Erythroblast (primary cell): ENCODE data around the gene INTU.

Source experiments
- GATA1 ChIP-seq: IDR thresholded peaks from 2 replicates; pipeline ENCODE4 v1.6.1; 2011; ENCODE audit warnings: low read depth, mild to moderate bottlenecking, control low read depth, low read length, moderate library complexity
- POLR2A ChIP-seq: IDR thresholded peaks from 2 replicates; pipeline ENCODE4 v1.6.1; 2011; ENCODE audit warnings: mild to moderate bottlenecking, low read length

DNA sequence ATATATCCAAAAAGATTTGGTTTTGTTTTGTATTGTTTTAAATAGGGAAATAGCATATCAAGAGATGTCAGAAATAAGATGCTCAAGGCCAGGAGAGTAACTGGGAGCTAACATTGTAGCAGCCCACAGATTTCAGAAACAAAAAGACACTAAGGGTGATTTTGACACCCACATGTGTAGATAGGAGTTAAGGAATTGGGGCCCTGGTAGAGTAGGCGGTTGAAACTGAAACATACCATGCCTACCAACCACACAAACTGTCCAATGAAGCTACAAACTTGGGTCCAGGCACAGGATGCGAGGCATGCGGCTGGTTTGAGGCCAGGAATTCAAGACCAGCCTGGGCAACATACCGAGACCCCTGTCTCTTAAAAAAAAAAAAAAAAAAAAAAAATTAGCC lies 143.1 kb downstream of the INTU start:
- TF ChIP-seq POLR2A (no peak), GATA1 (no peak)
